ENCODE data around the gene CD200R1. TPM values are rescaled to one million over a fixed set of nuclear protein-coding genes. Genes with fewer than 3 reads are reported as not detected.

Gene CD200R1
- total and polyA plus RNA-seq, 2 donors (not counting 1 experiment from before 2014, with no cell fraction given): 3.6 to 3.7 TPM

- peak overlapping the region; percentile 57 for H3K9ac ChIP-seq (ENCODE audit: low read length)
- no peaks in the 10 kb centered on the region for H3K9me3 ChIP-seq (ENCODE audit: control extremely low read depth in 1 of 3, control insufficient read depth in 2 of 3, insufficient read depth in 1 of 3, low read length in 2 of 3)
- H3K79me2 ChIP-seq (ENCODE audit: control insufficient read depth, insufficient read depth, low read length): no peaks in the 10 kb centered on the region
- peaks cover 45 to 54% of the 10 kb centered on the region in 2 donors for H3K4me1 ChIP-seq (ENCODE audit: control insufficient read depth in 2 of 2, insufficient read depth in 2 of 2, low read length in 2 of 2)
- TF ChIP-seq EZH2 (IDR thresholded peaks at IDR 0.05; ENCODE audit: borderline replicate concordance, insufficient read depth, low read depth, low read length, poor library complexity, severe bottlenecking): no peak
- TF ChIP-seq CTCF (IDR thresholded peaks at IDR 0.05): no peak
- H3K27me3 ChIP-seq (replicated peaks in 1 of 4; ENCODE audit: control extremely low read depth in 1 of 4, control insufficient read depth in 3 of 4, insufficient read depth in 4 of 4, low read length in 3 of 4): no peaks in the 10 kb centered on the region
- intact Hi-C loops (cut with micrococcal nuclease): loop anchor here (2.0 to 10.0 kb wide), 3 partner anchors 65 to 679 kb away; partner anchors contain the start of gene SLC9C1
- peak overlapping the region in 1 of 2 donors; percentile 28 for H3K27ac ChIP-seq (ENCODE audit: low read length in 2 of 2)
- H3K4me1 Mint-ChIP-seq: peaks cover 72% of the 10 kb centered on the region
- H3K4me2 ChIP-seq (replicated peaks; ENCODE audit: low read depth, low read length, poor library complexity, severe bottlenecking): peak overlapping the region; percentile 58
- peak overlapping the region; percentile 78 for H3K27ac Mint-ChIP-seq
- peak; percentile 85 for ATAC-seq (ENCODE audit: low read depth)
- DNase-seq: peak; percentile 60
- POLR2A ChIA-PET: interaction anchor here (0.6 kb wide), 1 partner anchor 14 kb away, joined by 3 read pairs; no protein-coding TSS in a partner anchor
- no peaks in the 10 kb centered on the region for H4K20me1 ChIP-seq (ENCODE audit: control insufficient read depth, insufficient read depth, low read length, poor library complexity, severe bottlenecking)
- CTCF ChIA-PET: interaction anchor here (1.2 to 6.7 kb wide), 7 partner anchors 14 to 412 kb away, joined by 3 to 85 read pairs (median 7); partner anchors contain the start of genes ATG3, GTPBP8 and SLC35A5
- peak overlapping the region in 4 of 5 experiments; percentile 32 to 52 (median 42) for H3K4me3 ChIP-seq (ENCODE audit: control extremely low read depth in 1 of 5, extremely low read depth in 1 of 5, insufficient read depth in 1 of 5, low read depth in 2 of 5, low read length in 4 of 5)
- WGBS (ENCODE audit: insufficient coverage): no CpG with 5 or more reads among the region's 5 CpGs
- no peaks in the 10 kb centered on the region for H3K36me3 ChIP-seq (replicated peaks in 1 of 2; ENCODE audit: control extremely low read depth in 1 of 2, control insufficient read depth in 1 of 2, extremely low read depth in 1 of 2, insufficient read depth in 2 of 2, low read length in 1 of 2)
- no peaks in the 10 kb centered on the region for H3K27me3 Mint-ChIP-seq
- peak overlapping the region; percentile 37 for H2AFZ ChIP-seq (ENCODE audit: insufficient read depth, low read depth, low read length, poor library complexity, severe bottlenecking)
- H3K4me3 Mint-ChIP-seq: peak overlapping the region; percentile 82
- H3K9me3 Mint-ChIP-seq (ENCODE audit: insufficient read depth): no peaks in the 10 kb centered on the region
Measured at GRCh38 chr3:112973325-112974177, 1.4 kb downstream of the CD200R1 start.

- Histone ChIP-seq H3K4me3 (ENCODE audit: control extremely low read depth in 1 of 5, extremely low read depth in 1 of 5, insufficient read depth in 1 of 5, low read depth in 2 of 5, low read length in 4 of 5) (peak overlapping the region in 1 of 5 experiments; percentile 12), H3K27me3 (replicated peaks in 1 of 4; ENCODE audit: control extremely low read depth in 1 of 4, control insufficient read depth in 3 of 4, insufficient read depth in 4 of 4, low read length in 3 of 4) (no peaks in the 10 kb centered on the region), H3K36me3 (replicated peaks in 1 of 2; ENCODE audit: control extremely low read depth in 1 of 2, control insufficient read depth in 1 of 2, extremely low read depth in 1 of 2, insufficient read depth in 2 of 2, low read length in 1 of 2) (no peaks in the 10 kb centered on the region), H3K9ac (ENCODE audit: low read length) (peak overlapping the region; percentile 7), H3K27ac (ENCODE audit: low read length in 2 of 2) (no peak overlapping the region), H3K9me3 (ENCODE audit: control extremely low read depth in 1 of 3, control insufficient read depth in 2 of 3, insufficient read depth in 1 of 3, low read length in 2 of 3) (no peaks in the 10 kb centered on the region), H3K4me2 (replicated peaks; ENCODE audit: low read depth, low read length, poor library complexity, severe bottlenecking) (peak overlapping the region; percentile 58), H2AFZ (ENCODE audit: insufficient read depth, low read depth, low read length, poor library complexity, severe bottlenecking) (no peak overlapping the region), H4K20me1 (ENCODE audit: control insufficient read depth, insufficient read depth, low read length, poor library complexity, severe bottlenecking) (no peaks in the 10 kb centered on the region), H3K79me2 (ENCODE audit: control insufficient read depth, insufficient read depth, low read length) (no peaks in the 10 kb centered on the region), H3K4me1 (ENCODE audit: control insufficient read depth in 2 of 2, insufficient read depth in 2 of 2, low read length in 2 of 2) (peaks cover 44 to 57% of the 10 kb centered on the region in 2 donors)
- Mint-ChIP-seq H3K9me3 (ENCODE audit: insufficient read depth) (no peaks in the 10 kb centered on the region), H3K4me1 (peaks cover 70% of the 10 kb centered on the region), H3K4me3 (peak overlapping the region; percentile 33), H3K27me3 (no peaks in the 10 kb centered on the region), H3K27ac (no peak overlapping the region)
- no peak for ATAC-seq (ENCODE audit: low read depth)
- no peak for DNase-seq
- TF ChIP-seq EZH2 (IDR thresholded peaks at IDR 0.05; ENCODE audit: borderline replicate concordance, insufficient read depth, low read depth, low read length, poor library complexity, severe bottlenecking): no peak
- TF ChIP-seq CTCF (IDR thresholded peaks at IDR 0.05): no peak
- intact Hi-C loops (cut with micrococcal nuclease): loop anchor here (2.0 to 10.0 kb wide), 3 partner anchors 63 to 677 kb away; partner anchors contain the start of gene SLC9C1
- POLR2A ChIA-PET: no interaction called here
- CTCF ChIA-PET: interaction anchor here (0.8 to 6.7 kb wide), 8 partner anchors 156 to 329 kb away, joined by 3 to 85 read pairs (median 4); no protein-coding TSS in a partner anchor
Measured at GRCh38 chr3:112972158-112972557, 2.7 kb downstream of the CD200R1 start.
